Inferior parietal cortex (tissue), 1 donor: ENCODE data around the gene PAQR7.
A peak's percentile ranks its signal among the peaks of the same experiment; 100 is the strongest.
"Not testable (repeated sequence)": the region's sequence is repeated elsewhere in the genome, so short reads cannot be mapped to it uniquely, and the experiment has no call there.

Experiments
- DNase-seq: peaks from one replicate; pipeline ENCODE4 v3.0.0-alpha.2; 2016; ENCODE audit errors: extremely low spot score

The PAQR7 gene

GRCh38 chr1:25844536-25845337 is 30.8 kb downstream of the PAQR7 start:
- no peak for DNase-seq

- DNase-seq = no peak
Observed at GRCh38 chr1:25843483-25843882, 32.0 kb downstream of the PAQR7 start.

GRCh38 chr1:25839808-25840207 is 35.7 kb downstream of the PAQR7 start:
- DNase-seq = not testable (repeated sequence)

- DNase-seq = no peak
Observed at GRCh38 chr1:25837262-25837875, 38.1 kb downstream of the PAQR7 start.

DNA sequence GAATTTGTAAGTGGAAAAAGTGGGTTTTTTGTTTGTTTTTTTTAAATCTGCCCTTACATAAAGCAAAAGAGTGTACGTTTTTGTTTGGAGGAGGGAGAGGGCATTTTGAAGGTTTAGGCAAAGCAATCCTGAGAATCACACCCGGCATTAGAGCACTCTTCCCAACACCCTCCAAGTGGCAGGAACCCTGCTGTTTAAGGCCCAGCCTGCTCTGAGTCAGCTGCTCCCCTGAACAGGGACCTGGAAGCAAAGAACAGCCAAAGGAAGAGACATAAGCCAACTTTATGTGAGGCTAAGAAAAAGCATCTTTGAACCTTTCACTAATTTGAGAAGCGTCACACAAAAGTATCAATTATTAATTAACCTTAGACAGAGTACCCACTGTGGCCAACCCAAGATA is 38.8 kb downstream of the PAQR7 start:
- DNase-seq = no peak

GRCh38 chr1:25834894-25835293 is 40.6 kb downstream of the PAQR7 start:
- DNase-seq = no peak

GRCh38 chr1:25833158-25833557 is 42.4 kb downstream of the PAQR7 start:
- DNase-seq = no peak

- no peak for DNase-seq
Observed at GRCh38 chr1:25832336-25833037, 43.0 kb downstream of the PAQR7 start.

DNA sequence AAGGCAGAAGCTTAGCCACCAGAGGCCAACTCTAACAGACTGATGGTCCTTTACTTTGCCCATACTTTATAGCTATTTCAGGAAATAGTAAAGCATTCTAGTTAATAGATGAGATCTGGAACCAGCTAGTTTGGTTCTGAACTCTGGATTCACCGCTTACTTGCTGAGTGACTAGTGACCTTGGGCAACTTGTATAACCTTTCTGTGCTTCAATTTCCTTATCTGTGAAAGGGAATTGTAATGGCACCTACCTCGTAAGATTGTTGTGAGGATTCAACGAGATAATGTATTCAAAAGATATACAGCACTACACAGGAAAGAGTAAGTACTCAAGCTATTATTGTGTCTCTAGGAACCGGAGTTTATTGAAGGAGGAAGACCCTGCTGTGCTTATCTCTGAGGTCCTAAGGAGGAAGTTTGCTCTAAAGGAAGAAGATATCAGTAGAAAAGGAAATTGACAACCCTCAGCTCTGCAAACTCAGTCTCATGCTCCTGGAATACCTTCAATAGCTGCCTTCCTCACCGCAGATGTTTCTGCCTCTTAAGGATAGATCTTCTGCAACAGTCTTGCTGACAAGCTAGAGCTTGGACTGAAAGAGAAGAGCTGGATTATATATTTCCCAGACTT is 43.8 kb downstream of the PAQR7 start:
- no peak for DNase-seq

- DNase-seq = no peak
Observed at GRCh38 chr1:25829046-25829445, 46.5 kb downstream of the PAQR7 start.

GRCh38 chr1:25828491-25828890 is 47.0 kb downstream of the PAQR7 start:
- no peak for DNase-seq

DNA sequence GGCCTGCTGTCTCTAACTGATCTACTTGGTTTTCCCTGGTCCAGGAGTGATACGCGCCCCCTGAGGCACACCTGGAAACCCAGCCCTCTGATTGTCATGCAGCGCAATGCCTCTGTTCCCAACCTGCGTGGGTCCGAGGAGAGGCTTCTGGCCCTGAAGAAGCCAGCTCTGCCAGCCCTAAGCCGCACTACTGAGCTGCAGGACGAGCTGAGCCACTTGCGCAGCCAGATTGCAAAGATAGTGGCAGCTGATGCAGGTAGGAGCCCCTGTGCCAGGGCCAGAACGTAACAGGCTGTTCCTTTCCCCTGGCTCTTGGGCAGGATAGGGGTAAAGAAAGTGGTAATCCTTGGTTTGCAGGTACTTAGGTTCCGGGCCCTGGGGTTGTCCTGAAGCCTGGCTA is 48.9 kb downstream of the PAQR7 start:
- no peak for DNase-seq

DNA sequence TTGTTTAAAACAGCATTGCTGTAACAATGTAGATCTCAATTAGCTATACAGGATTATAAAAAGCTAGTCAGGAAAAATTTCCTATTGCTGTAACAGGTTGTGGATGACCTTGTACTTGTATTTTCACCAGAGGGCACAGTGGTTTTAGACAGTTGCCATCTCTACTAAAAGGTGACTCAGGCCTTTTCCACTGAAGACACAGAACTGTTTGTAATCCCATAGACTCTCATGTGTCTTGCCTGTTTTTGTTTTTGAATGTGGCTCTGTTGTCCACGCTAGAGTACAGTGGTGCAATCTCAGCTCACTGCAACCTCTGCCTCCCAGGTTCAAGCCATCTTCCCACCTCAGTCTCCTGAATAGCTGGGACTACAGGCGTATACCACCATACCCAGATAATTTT is 49.9 kb downstream of the PAQR7 start:
- DNase-seq = no peak

DNA sequence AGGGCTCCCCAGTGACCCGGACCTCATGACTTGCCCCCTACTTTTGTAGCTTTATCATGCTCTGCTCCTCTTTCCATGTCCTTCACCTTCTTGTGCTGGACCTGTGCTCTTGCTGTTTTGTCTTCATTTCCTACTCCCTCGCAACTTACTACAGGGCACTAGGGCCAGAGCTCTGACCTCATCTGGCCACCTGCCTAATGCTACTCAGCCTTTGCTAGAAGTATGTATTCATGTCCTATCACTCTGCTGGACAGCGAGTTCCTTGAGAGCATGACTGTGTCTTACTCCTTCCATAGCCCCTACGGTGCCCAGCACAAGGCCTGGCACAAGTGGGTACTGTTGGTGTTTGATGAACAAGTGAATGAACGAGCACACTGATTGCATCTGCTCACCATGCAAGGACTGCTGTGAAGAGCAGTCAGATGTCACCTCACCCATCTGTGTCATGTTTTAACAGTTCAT is 53.8 kb downstream of the PAQR7 start:
- DNase-seq = no peak

DNA sequence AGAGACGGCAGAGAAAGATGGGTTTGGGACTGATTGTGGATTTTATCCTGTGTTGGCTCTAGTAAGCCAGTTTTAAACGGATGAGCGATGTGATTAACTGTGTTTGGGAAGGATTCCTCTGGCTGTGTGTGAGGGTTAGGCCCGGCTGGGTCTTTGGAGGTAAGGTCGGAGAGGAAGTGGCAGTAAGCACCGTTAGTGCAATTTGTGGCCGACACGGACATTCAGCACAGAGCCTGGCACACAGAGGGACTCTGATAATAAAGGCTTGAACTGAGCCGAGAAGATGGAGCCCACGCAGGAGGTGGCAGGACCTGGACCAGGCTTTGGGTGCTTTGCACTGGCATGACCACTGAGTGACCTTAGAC is 54.4 kb downstream of the PAQR7 start:
- no peak for DNase-seq

DNA sequence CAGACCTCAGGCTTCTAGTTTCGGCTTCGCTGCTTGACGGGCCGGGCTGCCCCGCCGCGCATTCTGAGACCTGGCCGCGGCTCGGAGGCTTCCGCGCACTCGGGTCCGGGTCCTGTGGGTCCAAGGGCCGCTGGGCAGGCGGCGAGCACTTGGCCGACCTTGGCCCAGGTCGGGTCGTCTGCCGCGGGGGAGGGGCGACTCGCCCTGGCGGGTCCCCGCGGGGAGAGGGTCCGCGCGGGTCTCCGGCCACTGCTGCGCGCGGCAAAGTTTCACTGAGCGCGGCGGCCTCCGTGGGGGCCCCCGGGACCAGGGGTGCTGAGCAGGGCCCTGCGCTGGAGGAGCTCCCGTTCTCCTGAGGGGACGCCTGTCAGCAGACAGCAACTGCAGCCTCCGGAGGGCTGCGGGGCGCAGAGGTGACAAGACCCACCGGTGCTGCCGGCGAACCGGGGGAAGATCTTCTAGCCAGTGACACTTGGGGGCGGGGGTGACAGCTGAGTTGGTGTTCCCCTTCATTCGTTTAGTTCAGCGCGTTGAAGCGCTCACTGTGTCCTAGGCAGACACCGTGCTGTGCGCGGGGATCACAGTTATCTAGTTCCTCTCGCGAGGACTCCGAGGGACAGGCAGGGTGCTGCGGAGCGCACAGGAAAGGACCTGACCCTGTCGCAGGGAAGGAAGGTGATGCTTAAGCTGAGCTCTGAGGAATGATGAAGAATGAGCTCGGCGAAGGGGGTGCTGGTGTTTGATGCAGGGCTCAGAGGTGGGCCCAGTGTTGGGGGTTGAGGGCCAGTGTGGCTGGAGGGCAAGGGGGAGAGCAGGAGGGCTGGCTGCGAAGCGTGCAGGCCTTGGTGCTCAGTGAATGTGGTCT is 55.0 kb downstream of the PAQR7 start:
- DNase-seq = peak; percentile 43

DNA sequence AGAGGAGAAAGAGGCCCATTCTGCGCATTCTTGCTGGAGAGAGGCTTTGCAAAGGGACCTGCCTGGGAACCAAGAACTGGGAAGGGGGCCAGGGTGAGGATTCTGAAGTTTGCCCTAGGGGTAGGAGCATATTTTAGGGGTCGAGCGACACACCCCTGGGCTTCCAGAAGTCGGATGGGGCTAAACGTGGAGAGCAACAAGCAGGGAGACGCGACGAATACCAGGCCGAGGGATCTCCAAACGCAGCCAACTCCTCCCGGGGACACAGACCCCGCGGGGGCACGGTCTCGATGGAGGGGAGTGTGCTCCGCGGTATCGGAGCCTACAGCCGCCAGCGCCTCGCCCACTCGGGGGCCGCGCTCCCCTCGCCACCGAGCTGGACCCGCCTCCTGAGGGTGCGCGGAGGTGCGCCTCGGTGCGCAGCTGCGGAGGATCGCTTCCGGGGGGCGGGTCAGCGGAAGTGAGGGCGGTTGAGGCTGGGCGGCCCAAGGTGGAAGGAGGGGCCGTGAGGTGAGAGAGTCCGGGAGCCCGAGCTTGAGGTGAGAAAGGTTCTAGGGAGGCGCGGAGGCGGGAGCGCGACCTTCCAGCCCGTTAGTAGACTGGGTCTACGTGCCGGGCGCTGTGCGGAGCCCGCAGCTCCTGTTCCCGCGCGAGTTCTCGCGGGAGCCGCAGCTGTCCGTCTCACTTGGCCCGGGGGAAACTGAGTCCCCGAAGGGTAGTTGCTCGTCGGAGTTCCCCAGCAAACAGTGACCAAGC is 55.8 kb downstream of the PAQR7 start, which contains the start of gene MTFR1L:
Gene MTFR1L, plus strand, starts transcription at position 464 of the 756 bp plus-strand sequence. CDS start 3,151 bp downstream, outside the sequence.
- peak; percentile 86 for DNase-seq

GRCh38 chr1:25818569-25818968 is 56.9 kb downstream of the PAQR7 start:
- no peak for DNase-seq

DNA sequence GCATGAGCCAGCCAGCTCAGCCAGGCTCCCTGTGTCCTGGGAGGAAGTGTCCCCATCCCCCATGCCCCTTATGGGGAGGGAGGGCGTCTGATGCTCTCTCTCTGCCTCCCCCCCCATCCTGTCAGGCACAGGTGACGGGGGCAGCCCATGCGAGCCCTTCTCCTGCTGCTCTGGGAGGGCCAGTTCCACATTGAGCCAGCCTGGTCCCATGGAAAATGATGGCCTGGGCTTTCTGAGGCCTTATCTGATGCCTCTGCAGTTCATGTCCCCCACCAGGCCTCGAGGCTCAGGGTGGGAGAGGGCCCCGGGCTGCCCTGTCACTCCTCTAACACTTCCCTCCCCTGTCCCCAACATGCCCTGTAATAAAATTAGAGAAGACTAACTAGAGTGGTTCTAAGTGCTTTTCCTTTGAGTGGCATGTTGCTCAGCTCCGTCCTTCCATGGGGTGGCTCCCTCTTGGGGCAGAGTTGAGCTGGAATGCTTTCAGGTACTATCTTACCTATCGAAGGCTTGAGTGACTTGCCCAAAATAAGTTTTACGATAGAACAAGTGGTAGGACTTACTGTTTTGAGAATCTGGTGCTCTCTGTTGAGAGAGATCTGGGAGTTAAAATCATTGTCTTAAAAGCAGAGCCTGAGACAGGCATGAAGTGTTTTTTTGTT is 57.5 kb downstream of the PAQR7 start:
- no peak for DNase-seq
